DOHH2 (cell line): Measurements from ENCODE around the gene IFNA16.
"Not testable (repeated sequence)": the region's sequence is repeated elsewhere in the genome, so short reads cannot be mapped to it uniquely, and the experiment has no call there.

Experiments
- CTCF ChIP-seq: fragments of 200-600 bp; sonication (generic); IDR thresholded peaks from one replicate; pipeline ENCODE4 v1.5.1; 2014; ENCODE audit warnings: antibody characterized with exemption, mild to moderate bottlenecking, low read depth, low read length; ENCODE audit not compliant: poor library complexity, severe bottlenecking
- EZH2phosphoT487 ChIP-seq: fragments of 200-600 bp; sonication (generic); IDR thresholded peaks from 2 replicates; pipeline ENCODE4 v1.6.1; 2017; ENCODE audit warnings: borderline replicate concordance, mild to moderate bottlenecking, antibody characterized with exemption, low read length, moderate library complexity, mixed read lengths

DNA sequence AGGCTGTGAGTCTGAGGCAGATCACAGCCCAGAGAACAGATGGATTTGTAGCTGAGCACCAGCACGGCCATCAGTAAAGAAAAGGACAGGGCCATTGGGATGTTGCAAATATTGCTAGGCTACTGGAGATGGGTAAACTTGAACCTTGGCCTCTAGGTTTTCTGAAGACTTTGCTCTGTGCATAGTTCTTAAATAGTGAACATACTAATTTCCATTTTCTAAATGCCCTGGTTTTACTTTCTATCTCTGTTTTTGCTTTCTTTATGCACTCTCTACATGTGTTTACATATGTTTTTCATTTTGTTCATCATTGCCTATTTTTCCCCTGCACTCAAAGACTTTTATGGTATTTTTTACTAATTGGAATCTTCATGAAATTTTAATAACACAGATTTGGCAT lies at the start of gene IFNA16:
- TF ChIP-seq CTCF, EZH2phosphoT487: not testable (repeated sequence)
